NCI-H2107 (cell line): ENCODE data around the gene APMAP.
"Not testable (repeated sequence)": the region's sequence is repeated elsewhere in the genome, so short reads cannot be mapped to it uniquely, and the experiment has no call there.

Source experiments
- DNase-seq: peaks from one replicate; lab custom pipeline; 2025; lab: John Stamatoyannopoulos, UW

APMAP gene

DNA sequence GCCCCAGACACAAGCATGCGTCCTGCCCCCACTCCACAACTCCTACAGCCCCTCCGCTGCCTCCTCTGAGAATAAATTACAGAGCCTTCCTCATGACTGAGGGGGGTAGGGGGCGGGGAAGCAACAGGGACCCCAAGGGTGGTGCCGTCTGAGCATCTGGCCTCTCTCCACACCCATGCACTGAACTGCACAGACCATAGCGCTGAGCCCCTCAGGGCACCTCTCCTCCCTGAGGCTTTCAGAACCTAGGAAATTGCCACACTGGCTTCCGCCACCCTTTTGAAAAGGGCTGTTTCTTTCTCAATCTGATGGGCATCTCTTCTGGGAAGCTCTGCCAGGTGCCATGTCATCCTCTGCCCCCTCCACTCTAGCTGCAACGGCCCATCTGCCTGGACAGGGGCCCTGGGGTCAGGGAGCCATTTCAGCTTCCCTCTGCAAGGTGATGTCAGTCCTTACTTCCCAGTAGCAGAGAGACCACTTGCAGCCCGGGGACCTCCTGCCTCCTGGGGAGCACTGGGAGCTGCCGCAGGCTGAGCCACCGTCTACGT is 40.9 kb downstream of the APMAP start:
- DNase-seq, result no peak

DNA sequence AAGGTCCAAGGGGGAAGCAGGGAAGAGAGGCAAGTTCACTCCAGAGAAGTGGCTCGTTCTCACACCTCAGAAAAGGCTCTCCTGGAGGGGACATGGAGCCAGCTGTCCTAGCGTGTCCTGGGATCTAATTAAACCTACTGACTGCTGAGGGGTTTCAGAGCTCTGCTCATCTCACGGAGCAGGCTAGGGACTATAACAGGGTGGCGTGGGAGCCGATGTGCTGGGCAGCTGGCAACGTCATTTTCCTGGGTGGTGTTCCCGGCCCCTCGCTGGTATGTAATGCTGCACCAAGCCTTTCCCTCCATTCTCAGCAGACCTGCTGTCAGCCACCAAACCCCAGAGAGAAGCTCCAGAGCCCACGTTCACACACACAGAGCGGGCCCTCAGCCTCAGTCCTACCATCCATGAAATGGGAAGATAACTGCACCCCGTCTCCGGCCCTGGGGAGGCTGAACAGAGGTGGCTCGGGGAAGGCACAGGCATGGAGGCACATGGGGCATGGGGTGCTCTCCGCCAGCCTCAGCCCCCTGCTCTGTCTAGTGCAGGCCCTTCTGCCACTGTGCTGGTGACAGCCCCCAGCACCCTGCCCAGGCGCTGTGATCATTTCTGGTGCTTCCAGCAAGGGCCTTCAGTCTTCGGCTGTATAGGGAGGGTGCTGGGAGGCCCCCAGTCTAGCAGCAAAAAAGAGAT is 41.6 kb downstream of the APMAP start:
- no peak for DNase-seq

DNA sequence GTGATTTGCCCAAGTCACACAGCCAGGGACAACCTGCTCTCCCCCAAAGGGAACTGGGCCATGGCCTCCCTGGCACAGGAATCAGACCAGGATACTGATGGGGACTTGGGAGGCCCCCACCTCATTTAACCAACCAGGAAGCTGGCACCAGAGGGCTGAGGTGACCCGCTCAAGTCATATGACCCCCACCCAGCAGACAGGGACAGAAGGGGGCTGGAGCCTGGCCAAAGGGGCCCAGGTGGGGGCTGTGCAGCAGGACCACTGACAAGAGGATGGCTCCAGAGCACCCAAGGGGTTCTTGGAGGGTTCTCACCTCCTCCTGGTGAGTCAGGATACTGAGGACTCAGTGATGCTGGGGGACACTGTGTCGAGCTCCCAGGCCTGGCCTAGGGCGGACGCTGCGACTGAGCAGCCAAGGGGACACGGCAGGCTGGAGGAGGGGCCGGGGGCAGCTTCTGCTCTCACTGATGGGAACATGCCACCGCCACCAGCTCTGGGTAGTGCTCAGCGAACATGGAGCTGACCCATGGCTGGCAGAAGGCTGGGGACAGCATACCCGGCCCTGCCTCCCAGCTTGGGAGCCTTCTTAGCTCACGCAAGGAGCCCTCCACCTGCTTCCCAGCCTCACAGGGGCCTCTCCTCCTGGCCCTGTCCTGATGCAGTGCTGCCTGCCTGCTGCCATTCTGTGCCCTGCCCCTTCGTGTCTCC is 42.3 kb downstream of the APMAP start:
- DNase-seq, result no peak

DNA sequence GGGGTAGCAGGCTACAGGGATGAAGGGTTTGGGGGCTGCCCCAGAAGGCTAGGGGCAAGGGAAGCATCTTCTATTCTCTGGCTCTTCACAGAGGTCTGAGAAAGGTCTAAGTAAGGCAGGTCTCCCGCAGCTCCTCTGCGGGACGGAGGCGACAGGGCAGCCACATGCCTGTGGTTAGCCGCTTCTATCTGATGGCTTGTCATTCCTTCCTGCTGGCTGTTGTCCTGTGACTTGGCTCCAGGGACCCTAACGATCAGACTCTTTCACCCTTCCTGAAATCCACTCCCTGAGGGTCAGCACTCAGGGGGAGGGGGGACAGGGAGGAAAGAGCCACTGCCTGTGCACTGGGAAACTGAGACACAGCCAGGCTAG is 42.8 kb downstream of the APMAP start:
- no peak for DNase-seq

DNA sequence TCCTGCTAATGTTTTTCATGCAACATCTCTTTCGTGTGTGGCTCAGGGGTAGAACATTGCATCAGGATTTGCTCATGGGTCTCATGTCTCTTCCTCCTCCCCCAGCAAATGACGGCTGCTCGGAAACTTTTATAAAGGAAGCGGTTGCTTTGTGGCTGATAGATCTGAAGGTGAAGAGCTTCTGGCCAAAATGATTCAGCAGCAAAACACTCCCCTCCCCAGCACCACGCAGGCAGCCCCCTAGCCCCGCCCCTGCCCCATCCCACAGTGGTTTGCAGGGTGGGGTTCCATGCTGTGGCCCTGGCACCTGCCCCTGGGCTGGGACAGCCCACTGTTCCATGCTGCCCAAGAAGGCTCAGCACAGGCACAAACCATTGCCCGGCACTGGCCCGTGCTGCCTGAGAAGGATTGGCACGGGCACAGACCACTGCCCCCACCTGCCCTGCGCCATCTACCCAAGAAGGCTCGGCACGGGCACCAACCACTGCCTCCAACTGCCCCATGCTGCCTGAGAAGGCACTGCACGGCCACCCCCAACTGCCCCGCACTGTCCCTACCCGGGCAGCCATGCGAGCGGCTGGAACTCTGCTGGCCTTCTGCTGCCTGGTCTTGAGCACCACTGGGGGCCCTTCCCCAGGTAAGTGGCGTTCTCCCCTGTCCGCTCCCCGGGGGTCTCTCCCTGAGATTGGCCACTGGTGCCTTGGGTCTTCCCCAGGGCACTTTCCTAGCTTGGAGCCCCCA is 43.4 kb downstream of the APMAP start, which contains the start of gene CST7:
TSS of gene CST7 (plus strand) at position 331 of the 741 bp plus-strand sequence. CDS start at position 568, 237 bp downstream.
- DNase-seq, result no peak

DNA sequence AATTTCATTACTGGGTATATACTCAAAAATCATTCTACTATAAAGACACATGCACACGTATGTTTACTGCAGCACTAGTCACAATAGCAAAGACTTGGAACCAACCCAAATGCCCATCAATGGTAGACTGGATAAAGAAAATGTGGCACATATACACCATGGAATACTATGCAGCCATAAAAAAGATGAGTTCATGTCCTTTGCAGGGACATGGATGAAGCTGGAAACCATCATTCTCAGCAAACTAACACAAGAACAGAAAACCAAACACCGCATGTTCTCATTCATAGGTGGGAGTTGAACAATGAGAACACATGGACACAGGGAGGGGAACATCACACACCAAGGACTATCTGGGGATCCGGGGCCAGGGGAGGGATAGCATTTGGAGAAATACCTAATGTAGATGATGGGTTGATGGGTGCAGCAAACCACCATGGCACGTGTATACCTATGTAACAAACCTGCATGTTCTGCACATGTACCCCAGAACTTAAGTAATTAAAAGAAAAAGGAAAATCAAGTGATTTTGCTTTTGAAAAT is 44.1 kb downstream of the APMAP start:
- not testable (repeated sequence) for DNase-seq

DNA sequence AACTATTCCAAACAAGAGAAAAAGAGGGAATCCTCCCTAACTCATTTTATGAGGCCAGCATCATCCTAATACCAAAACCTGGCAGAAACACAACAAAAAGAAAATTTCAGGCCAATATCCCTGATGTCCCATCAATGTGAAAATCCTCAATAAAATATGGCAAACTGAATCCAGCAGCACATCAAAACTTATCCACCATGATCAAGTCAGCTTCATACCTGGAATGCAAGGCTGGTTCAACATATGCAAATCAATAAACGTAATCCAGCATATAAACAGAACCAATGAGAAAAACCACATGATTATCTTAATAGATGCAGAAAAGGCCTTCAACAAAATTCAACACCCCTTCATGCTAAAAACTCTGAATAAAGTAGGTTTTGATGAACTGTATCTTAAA is 46.2 kb downstream of the APMAP start:
- DNase-seq, result not testable (repeated sequence)

DNA sequence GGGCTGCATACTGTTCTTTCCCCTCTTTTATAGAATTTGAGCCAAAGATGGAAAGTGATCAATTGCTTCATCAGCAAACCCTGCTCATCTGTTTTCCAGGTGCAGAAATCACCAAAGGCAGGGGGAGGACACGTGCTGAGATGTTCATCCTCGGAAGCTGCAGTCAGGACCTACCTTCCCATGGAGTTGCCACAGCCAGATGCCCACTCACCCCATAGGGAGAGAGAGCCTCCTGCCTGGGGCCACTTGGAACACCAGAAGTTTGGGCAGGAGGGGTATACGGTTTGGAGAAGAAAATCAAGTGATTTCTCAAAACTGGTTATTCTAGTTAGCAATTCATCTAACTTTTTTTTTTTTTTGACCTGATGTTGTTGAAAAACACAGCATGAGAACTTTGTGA is 48.8 kb downstream of the APMAP start:
- DNase-seq, result no peak

DNA sequence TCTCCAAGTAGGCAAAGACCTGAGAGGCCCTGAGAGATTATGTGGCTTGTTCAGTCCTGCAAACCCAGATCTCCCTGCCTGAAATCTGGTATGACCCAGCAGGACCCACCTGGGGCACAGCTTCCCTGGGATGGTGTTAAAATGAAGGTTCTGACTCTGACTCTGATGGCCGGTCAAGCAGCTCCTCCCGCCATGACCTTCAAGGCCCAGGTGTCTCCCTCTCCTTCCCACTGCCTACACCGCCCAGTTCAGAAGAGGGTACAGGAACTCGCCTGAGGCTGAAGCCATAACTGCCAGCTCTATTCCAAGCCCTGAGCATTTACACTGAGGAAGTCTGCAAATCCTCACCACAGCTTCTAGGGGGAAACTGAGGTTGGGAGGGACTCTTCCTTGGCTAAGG is 49.4 kb downstream of the APMAP start:
- DNase-seq, result no peak

DNA sequence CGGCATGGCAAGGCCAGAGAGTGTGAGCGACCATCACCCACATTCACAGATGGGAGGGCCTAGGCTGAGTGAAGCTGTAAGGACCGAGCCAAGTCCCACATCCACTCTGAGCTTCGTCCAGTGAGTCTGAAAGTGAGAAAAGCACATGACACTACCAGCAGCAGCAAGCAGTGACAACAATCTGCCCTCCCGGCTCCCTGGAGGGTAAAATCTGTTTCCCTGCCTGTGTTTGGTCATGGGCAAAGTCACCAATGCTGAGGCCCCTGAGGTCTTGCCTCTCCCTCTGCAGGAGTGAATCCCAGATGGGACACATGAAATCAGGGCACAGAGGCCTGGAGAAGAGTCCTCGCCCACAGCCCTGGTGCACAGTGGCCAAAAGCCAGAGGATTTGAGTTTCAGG is 49.9 kb downstream of the APMAP start:
- DNase-seq, result no peak

DNA sequence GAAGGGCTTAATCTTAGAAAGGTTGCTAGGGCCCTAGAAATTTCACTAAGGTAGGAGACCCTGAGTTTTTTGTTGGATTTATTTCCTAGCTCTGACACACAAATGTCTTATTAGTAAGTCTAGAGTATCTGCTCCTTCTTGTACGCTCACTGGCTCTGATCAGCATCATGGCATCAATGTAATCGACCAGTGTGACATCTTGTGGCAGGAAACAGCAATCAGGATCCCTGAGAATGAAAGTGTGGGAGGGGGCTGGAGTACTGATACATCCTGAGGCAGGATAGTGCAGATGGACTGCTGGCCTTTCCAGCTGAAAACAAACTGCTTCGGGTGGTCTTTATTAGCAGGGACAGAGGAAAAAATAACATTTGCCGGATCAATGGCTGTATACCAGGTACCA is 53.5 kb downstream of the APMAP start:
- DNase-seq, result no peak

DNA sequence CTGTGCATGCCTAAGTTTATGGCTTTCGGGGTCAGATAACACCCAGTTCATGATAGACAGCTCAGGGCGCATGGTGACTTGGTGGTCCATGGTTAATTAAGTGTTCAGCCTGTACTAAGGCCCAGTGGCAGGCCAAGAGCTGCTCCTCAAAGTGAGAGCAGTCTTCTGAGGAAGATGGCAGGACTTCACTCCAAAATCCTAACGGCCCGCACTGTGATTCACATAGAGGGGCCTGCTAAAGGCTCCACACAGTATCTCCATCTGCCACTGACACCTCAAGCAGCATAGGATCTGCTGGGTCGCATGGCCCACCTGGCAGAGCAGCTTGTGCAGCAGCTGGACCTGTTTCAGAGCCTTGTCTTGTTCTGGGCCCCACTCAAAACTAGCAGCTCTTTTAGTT is 54.1 kb downstream of the APMAP start:
- no peak for DNase-seq

DNA sequence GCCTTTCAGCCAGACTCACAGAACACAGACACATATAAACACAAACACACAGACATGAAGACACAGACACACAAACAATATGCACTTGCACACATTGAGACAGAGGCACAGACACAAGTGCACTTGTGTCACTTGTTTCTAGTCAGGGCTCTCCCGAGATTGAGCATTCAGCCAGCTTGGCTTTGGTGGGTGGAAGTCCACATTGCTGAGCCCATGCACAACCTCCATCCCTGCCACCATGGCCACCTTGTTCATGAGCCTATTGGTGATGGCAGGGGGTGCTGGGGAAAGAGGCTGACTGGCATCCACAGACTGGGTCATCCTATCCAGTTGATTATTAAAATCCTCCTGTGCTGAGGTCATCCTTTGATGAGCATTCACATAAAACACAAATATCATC is 55.0 kb downstream of the APMAP start:
- DNase-seq, result no peak

DNA sequence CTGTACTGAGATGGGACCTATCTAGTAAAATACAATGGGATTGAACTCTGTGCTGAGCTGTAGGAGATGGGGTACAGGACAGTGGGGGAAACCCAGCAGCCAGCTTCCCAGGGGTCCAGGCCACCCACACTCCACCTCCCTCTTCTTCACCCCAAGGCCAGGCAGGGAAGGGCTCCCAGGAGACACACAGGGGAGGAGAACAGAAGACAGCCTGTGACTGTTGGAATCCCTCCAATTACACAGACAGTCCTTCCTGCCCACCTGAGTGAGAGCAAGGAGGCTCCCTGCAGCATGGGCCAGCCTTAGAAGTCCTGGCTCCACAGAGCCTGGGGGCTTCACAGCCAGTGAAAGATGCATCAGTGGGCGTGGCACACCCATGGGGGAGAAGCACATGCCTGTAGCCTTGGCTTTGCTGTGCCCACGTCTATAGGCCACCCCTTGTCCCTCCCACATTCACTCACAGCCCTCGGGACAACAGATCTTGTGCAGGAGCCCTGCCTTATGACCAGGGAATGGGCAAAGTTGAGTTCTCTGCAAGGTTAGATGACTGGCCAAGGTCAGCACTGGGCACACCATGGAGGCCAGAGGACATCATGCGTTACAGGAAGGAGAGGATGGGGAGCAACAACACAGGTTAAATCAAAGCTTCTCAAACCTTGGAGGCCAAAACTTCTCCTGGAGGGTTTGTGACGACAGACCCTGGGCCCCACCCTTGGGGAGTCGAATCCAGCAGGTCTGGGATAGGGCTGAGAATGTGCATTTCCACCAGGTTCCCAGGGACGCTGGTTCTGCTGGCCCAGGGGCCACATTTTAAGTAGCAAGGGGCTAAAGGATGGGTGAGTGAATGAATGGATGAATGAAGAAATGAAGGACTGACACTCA is 55.8 kb downstream of the APMAP start:
- DNase-seq, result no peak

DNA sequence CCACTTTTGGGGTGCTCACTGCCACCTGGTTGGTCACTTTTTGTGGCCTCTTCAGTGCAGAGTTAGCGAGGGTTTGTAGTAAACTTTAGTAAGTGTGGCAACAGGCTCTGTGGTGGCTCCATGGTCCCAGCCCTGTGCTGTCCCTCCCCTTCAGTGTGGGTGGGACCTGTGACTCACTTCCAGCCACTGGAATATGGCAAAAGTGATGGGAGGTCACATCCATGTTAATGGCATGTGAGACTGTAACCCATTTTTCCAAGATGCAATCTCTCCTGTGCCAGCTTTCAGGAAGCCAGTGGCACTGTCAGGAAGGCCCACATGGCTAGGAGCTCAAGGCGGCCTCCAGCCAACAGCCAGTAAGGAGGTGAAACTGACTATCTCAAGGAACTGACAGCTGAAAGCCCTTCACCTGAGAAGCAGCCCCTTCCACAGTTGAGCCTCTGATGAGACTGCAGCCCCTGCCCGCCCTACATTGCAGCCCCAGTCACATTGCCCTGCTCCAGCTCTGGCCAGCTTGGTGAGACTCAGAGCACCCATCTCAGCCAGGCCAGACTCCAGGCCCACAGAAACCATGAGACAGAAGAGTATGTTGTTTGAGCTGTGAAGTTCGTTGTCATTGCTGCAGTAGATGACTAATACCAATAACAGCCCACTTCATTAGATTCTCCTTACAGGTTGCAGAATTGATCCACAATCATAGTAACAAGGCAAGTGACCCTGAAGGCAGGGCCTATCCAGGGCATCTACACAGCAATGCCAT is 56.6 kb downstream of the APMAP start:
- no peak for DNase-seq

DNA sequence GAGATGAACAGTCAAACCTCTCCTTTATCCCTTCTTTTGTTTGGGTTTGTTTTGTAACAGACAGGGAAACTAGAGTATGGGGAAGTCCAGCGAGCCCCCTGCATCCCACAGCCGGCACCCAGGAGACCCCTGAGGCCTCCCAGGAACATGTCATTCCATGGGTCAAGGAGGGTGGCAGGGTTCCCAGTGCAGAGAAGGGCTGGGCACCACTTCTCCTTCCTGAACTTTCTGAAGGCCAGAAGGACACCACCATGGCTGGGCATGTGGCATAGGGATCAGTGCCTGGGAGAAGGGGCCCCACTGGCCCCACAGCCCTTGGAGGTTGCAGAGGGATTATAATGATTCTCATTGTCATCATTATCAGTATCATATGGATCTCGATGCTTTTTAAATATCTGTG is 57.4 kb downstream of the APMAP start:
- DNase-seq, result no peak

DNA sequence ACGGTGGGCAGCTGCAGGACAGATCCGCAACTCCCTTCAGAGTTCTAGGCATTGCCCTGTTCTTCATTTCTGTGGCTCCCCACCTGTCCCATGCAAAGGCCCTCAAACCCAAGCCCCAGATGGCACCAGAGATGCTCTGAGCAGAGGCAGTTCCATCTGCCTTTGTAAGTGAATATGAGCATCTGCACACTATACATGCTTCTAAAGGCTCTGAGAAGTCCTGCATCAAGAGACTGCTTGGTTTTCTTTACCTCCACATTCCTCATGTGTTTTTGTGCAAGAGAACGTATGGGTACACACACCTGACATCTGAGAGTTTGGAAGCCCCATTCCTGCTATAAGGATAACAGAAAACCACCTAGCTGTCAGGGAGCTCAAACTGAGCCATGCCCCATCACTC is 57.8 kb downstream of the APMAP start:
- DNase-seq, result no peak

DNA sequence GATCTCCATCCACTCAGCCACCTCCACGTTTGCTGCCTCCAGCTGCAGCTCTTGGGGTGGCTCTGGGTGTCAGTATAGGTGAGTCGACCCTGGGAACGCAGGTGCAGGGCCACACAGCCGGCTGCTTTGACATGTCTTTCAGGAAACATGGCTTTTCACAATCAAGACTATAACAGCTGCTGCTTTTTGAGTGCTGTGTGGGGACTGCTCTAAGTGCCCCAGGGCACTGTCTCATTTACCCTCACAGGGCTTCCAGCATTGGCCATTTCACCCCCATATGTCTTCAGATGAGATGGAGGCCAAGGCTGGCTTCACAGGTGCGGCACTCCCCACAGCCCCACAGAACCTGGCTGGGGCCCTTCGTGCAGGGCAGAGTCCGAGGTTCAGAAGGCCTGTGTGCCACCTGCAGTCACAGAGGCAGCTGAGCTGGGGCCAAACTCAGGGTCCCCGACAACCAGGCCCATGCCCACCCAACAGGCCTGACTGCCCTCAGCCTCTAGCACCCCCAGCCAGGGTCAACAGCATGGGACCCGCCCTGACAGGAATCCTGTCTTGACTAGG is 58.4 kb downstream of the APMAP start:
- DNase-seq, result no peak

DNA sequence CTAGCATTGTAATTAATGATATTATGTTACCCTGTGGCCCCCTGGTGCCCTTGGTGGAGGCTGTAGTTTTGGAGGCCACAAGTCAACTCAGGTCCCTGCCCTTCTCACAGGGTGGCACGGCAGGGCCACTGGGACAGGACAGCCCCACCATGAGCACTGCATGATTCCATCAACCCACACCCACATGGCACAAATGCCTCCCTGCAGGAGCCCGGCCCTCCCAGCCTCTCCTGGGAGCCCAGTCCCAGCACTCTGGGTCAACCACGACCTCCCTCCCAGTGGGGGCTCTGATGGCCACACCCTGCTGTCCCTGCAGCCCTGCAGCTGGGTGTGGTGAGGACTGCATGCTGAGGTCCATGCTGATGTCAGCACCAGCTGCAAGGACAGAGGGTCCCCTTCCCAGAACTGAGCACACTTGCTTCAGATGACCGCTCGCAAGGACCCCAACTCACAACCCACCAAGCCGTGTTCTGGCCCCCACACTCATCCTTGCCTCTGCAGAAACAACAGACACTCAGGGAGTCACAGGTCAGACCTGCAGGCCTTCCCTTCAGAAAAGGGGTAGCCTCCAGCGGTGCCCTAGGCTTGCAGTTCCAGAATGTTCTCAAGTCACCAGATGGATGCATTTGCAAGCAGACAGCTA is 59.2 kb downstream of the APMAP start:
- no peak for DNase-seq

DNA sequence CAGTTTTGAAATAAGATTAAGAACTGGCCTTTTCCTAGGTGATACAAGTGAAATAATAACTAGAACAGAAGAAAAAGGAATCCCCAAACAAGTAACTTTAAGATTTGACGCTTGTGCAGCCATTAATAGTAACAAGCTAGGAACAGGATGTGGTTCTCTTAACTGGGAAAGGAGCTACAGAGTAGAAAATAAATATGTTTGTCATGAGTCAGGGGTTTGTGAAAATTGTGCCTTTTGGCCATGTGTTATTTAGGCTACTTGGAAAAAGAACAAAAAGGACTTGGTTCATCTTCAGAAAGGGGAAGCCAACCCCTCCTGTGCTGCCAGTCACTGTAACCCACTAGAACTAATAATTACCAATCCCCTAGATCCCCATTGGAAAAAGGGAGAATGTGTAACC is 60.7 kb downstream of the APMAP start:
- not testable (repeated sequence) for DNase-seq
